Measurements from ENCODE around the gene ANKRD34A. TPM values are rescaled to one million over a fixed set of nuclear protein-coding genes. Genes with fewer than 3 reads are reported as not detected.

The ANKRD34A gene
- total and polyA plus RNA-seq, 2 of the 13 experiments (the other 11 are each of a cell fraction or from before 2014, with no cell fraction given) = 0.05 to 0.07 TPM

DNA sequence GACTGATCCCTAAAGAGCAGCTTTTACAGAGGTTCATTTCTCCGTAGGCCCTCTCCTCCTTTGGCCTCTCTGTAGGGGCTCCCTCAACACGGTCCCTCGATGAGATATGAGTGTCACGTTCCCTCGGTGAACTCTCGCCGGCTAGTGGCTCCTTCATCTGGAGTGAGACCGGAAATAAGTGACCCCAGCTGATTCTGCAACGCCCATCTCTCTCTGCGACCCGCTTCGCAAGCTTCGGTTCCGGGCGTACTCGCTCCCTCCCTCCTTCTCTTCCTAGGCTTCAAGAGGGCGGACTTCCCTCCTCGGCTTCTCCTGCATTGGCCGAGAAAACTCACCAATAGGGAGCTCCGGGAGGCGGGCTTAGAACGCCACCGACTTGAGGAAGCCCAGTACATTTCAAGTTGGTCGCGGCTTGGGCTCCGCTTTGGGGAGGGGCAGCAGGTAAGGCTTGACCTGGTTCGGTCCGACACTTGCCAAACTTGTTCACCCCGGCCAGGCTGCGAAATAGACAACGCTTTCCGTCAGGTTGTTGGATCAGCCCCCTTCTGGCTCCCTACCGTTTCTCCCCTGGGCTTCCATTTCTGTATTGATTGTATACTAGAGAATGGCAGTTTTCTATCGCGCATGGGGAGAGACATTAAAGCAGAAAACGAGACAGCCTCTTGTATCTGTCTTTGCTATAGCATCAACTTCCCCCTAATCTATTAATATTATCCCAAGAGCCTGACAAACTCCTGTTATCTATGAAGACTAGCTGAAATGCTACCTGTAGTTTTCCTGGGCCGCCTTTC, at the start of gene ANKRD34A, which contains the start of gene POLR3GL (continued):
- TF ChIP-seq, protein P1, sequence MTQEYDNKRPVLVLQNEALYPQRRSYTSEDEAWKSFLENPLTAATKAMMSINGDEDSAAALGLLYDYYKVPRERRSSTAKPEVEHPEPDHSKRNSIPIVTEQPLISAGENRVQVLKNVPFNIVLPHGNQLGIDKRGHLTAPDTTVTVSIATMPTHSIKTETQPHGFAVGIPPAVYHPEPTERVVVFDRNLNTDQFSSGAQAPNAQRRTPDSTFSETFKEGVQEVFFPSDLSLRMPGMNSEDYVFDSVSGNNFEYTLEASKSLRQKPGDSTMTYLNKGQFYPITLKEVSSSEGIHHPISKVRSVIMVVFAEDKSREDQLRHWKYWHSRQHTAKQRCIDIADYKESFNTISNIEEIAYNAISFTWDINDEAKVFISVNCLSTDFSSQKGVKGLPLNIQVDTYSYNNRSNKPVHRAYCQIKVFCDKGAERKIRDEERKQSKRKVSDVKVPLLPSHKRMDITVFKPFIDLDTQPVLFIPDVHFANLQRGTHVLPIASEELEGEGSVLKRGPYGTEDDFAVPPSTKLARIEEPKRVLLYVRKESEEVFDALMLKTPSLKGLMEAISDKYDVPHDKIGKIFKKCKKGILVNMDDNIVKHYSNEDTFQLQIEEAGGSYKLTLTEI (CRISPR knock-in tag; conservative IDR thresholded peaks at IDR 0.05) = no peak
- TF ChIP-seq FOXA1 (IDR thresholded peaks at IDR 0.05) = no peak
- 0 out of 2 replicates have a peak, but pooled peaks have one; percentile 6 for TF ChIP-seq FOXA1 (CRISPR knock-in tag; IDR thresholded peaks at IDR 0.05)
- TF ChIP-seq, protein P2, sequence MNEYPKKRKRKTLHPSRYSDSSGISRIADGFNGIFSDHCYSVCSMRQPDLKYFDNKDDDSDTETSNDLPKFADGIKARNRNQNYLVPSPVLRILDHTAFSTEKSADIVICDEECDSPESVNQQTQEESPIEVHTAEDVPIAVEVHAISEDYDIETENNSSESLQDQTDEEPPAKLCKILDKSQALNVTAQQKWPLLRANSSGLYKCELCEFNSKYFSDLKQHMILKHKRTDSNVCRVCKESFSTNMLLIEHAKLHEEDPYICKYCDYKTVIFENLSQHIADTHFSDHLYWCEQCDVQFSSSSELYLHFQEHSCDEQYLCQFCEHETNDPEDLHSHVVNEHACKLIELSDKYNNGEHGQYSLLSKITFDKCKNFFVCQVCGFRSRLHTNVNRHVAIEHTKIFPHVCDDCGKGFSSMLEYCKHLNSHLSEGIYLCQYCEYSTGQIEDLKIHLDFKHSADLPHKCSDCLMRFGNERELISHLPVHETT (CRISPR knock-in tag; conservative IDR thresholded peaks at IDR 0.05) = 0 out of 2 replicates have a peak, but pooled peaks have one; percentile 27
- TF ChIP-seq, protein P3, sequence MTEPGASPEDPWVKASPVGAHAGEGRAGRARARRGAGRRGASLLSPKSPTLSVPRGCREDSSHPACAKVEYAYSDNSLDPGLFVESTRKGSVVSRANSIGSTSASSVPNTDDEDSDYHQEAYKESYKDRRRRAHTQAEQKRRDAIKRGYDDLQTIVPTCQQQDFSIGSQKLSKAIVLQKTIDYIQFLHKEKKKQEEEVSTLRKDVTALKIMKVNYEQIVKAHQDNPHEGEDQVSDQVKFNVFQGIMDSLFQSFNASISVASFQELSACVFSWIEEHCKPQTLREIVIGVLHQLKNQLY (CRISPR knock-in tag; IDR thresholded peaks at IDR 0.05) = peak; percentile 66; the same call in 1 of the 2 replicates
- TF ChIP-seq, protein P4, sequence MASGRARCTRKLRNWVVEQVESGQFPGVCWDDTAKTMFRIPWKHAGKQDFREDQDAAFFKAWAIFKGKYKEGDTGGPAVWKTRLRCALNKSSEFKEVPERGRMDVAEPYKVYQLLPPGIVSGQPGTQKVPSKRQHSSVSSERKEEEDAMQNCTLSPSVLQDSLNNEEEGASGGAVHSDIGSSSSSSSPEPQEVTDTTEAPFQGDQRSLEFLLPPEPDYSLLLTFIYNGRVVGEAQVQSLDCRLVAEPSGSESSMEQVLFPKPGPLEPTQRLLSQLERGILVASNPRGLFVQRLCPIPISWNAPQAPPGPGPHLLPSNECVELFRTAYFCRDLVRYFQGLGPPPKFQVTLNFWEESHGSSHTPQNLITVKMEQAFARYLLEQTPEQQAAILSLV (CRISPR knock-in tag; IDR thresholded peaks at IDR 0.05; ENCODE audit: borderline replicate concordance) = peak; percentile 77; the same call in 1 of the 2 replicates
- TF ChIP-seq ZNF382 (CRISPR knock-in tag; IDR thresholded peaks at IDR 0.05; ENCODE audit: borderline replicate concordance) = no peak
- TF ChIP-seq ZBTB7A (CRISPR knock-in tag; IDR thresholded peaks at IDR 0.05) = no peak
- TF ChIP-seq ZNF451 (CRISPR knock-in tag; IDR thresholded peaks at IDR 0.05) = no peak
- TF ChIP-seq NBN (conservative IDR thresholded peaks at IDR 0.05) = no peak
- TF ChIP-seq KLF9 (CRISPR knock-in tag; IDR thresholded peaks at IDR 0.05; ENCODE audit: low read depth) = no peak
- no peak for TF ChIP-seq IKZF4 (CRISPR knock-in tag; IDR thresholded peaks at IDR 0.05; ENCODE audit: borderline replicate concordance, low read depth, not compliant biosample characterization)
- no peak for TF ChIP-seq ZNF720 (CRISPR knock-in tag; IDR thresholded peaks at IDR 0.05)
- no peak for TF ChIP-seq TP53 (CRISPR knock-in tag; conservative IDR thresholded peaks at IDR 0.05)
- no peak for TF ChIP-seq ZNF121 (CRISPR knock-in tag; IDR thresholded peaks at IDR 0.05)
- TF ChIP-seq ZNF577 (CRISPR knock-in tag; IDR thresholded peaks at IDR 0.05; ENCODE audit: borderline replicate concordance, low read depth) = no peak
- peak; percentile 16; the same call in 1 of the 2 replicates for TF ChIP-seq ZNF331 (CRISPR knock-in tag; IDR thresholded peaks at IDR 0.05)
- TF ChIP-seq POGZ (CRISPR knock-in tag; IDR thresholded peaks at IDR 0.05) = peak; percentile 73
- TF ChIP-seq, protein P5, sequence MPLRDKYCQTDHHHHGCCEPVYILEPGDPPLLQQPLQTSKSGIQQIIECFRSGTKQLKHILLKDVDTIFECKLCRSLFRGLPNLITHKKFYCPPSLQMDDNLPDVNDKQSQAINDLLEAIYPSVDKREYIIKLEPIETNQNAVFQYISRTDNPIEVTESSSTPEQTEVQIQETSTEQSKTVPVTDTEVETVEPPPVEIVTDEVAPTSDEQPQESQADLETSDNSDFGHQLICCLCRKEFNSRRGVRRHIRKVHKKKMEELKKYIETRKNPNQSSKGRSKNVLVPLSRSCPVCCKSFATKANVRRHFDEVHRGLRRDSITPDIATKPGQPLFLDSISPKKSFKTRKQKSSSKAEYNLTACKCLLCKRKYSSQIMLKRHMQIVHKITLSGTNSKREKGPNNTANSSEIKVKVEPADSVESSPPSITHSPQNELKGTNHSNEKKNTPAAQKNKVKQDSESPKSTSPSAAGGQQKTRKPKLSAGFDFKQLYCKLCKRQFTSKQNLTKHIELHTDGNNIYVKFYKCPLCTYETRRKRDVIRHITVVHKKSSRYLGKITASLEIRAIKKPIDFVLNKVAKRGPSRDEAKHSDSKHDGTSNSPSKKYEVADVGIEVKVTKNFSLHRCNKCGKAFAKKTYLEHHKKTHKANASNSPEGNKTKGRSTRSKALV (CRISPR knock-in tag; IDR thresholded peaks at IDR 0.05) = peak; percentile 82; the same call in 1 of the 2 replicates
- TF ChIP-seq, protein P6, sequence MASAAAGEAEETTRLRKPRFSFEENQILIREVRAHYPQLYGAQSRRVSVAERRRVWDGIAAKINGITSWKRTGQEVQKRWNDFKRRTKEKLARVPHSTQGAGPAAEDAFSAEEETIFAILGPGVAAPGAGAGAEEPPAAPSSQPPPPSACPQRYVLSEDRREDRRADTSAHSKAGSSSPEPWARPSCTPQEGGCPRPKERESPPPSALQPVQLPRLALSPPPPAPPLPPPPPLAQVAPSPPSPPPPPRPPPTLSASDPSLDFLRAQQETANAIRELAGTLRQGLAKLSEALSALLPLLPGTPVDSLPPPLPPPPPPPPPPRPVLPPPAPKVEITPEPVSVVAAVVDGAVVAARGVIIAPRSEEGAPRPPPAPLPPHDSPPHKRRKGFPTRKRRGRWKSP (CRISPR knock-in tag; IDR thresholded peaks at IDR 0.05) = peak; percentile 55; the same call in 1 of the 2 replicates
